Measurements from ENCODE around the gene MYOCD. TPM values are rescaled to one million over a fixed set of nuclear protein-coding genes. Genes with fewer than 3 reads are reported as not detected.

MYOCD gene
- total RNA-seq, 3 donors from 2014 or later, result 0.64 to 2.6 (median 1.5) TPM

GRCh38 chr17:12769981-12770380, 104.3 kb downstream of the MYOCD start:
- intact Hi-C loops (cut with DNase I; ENCODE audit: low total_unique reads), result no loop called here
- H3K27ac ChIP-seq, result no peak overlapping the region
- no peak for DNase-seq (ENCODE audit: low spot score in 2 of 2)

GRCh38 chr17:12773153-12773552, 107.5 kb downstream of the MYOCD start:
- Histone ChIP-seq H3K4me1 (no peaks in the 10 kb centered on the region), H3K27ac (no peak overlapping the region), H3K9me3 (no peaks in the 10 kb centered on the region), H3K36me3 (no peaks in the 10 kb centered on the region), H3K4me3 (no peak overlapping the region), H3K27me3 (no peaks in the 10 kb centered on the region)
- no peak for DNase-seq (ENCODE audit: low spot score in 2 of 2)
- TF ChIP-seq POLR2AphosphoS5 (IDR thresholded peaks at IDR 0.05) (no peak), POLR2A (IDR thresholded peaks at IDR 0.05) (no peak), CTCF (IDR thresholded peaks at IDR 0.05) (no peak)
- intact Hi-C loops (cut with DNase I; ENCODE audit: low total_unique reads), result no loop called here

More at GRCh38 chr17:12769981-12770380, 104.3 kb downstream of the MYOCD start:
- H3K4me3 ChIP-seq, result no peak overlapping the region
- H3K4me1 ChIP-seq, result no peaks in the 10 kb centered on the region
- no peaks in the 10 kb centered on the region for H3K9me3 ChIP-seq
- no peaks in the 10 kb centered on the region for H3K36me3 ChIP-seq
- TF ChIP-seq POLR2A (IDR thresholded peaks at IDR 0.05) (no peak), POLR2AphosphoS5 (IDR thresholded peaks at IDR 0.05) (no peak), CTCF (IDR thresholded peaks at IDR 0.05) (no peak)
- H3K27me3 ChIP-seq, result no peaks in the 10 kb centered on the region

GRCh38 chr17:12789075-12789480, 123.4 kb downstream of the MYOCD start:
- no peaks in the 10 kb centered on the region for H3K9me3 ChIP-seq
- peak overlapping the region; percentile 62 to 81 (median 68) for H3K4me3 ChIP-seq
- no peak for TF ChIP-seq POLR2AphosphoS5 (IDR thresholded peaks at IDR 0.05)
- no peak for TF ChIP-seq POLR2A (IDR thresholded peaks at IDR 0.05)
- no peak for TF ChIP-seq CTCF (IDR thresholded peaks at IDR 0.05)
- peaks cover 0 to 4% of the 10 kb centered on the region in 2 donors for H3K27me3 ChIP-seq
- no peak for DNase-seq (ENCODE audit: low spot score in 2 of 2)
- intact Hi-C loops (cut with DNase I; ENCODE audit: low total_unique reads), result loop anchor here (5.0 kb wide), 1 partner anchor 703 kb away; no protein-coding TSS in a partner anchor
- no peaks in the 10 kb centered on the region for H3K36me3 ChIP-seq
- no peaks in the 10 kb centered on the region for H3K4me1 ChIP-seq
- peak overlapping the region in 1 of 2 donors; percentile 55 for H3K27ac ChIP-seq

GRCh38 chr17:12789481-12790248, 124.0 kb downstream of the MYOCD start, which contains the start of gene ARHGAP44:
Gene ARHGAP44 (plus strand): TSS chr17:12789498. CDS start chr17:12789839, 341 bp downstream.
- TF ChIP-seq POLR2A (IDR thresholded peaks at IDR 0.05) (no peak), CTCF (IDR thresholded peaks at IDR 0.05) (no peak), POLR2AphosphoS5 (IDR thresholded peaks at IDR 0.05) (no peak)
- H3K27ac ChIP-seq, result peak within 1 kb of the TSS in 1 of 2 donors; percentile 55
- no peaks in the 10 kb centered on the region for H3K4me1 ChIP-seq
- no peaks in the 10 kb centered on the region for H3K9me3 ChIP-seq
- peak within 1 kb of the TSS; percentile 62 to 81 (median 68) for H3K4me3 ChIP-seq
- H3K27me3 ChIP-seq, result peaks cover 0 to 4% of the 10 kb centered on the region in 2 donors
- H3K36me3 ChIP-seq, result no peaks in the 10 kb centered on the region
- intact Hi-C loops (cut with DNase I; ENCODE audit: low total_unique reads), result loop anchor here (5.0 kb wide), 1 partner anchor 703 kb away; no protein-coding TSS in a partner anchor
- DNase-seq (ENCODE audit: low spot score in 2 of 2), result peak; percentile 22 to 57
